ENCODE results near the gene TET3. TPM values are rescaled to one million over a fixed set of nuclear protein-coding genes. Genes with fewer than 3 reads are reported as not detected.

Gene TET3
- total and polyA plus RNA-seq, 2 of the 8 experiments (the other 6 are each of a cell fraction or from before 2014, with no cell fraction given) = 4.5 to 21.1 TPM

GRCh38 chr2:74009577-74009976 is 24.9 kb downstream of the TET3 start:
- no peak for DNase-seq (ENCODE audit: low read depth in 1 of 2, low spot score in 2 of 2)
- Histone ChIP-seq H4K8ac (ENCODE audit: extremely low read depth, insufficient read depth, low read length) (peak overlapping the region; percentile 38; the same call in 1 of the 2 replicates), H2BK20ac (ENCODE audit: low read length) (no peak overlapping the region), H3K9me3 (ENCODE audit: insufficient read depth in 2 of 2, low read depth in 1 of 2, low read length in 1 of 2) (no peaks in the 10 kb centered on the region), H3K56ac (replicated peaks; ENCODE audit: insufficient read length, low read depth, low read length) (no peak overlapping the region), H2AK5ac (ENCODE audit: low read depth, low read length) (no peak overlapping the region), H3K4me1 (replicated peaks in 1 of 4; ENCODE audit: control insufficient read depth in 3 of 4, insufficient read depth in 4 of 4, low read length in 3 of 4) (peaks cover 2 to 29% (median 13%) of the 10 kb centered on the region in 4 experiments), H3K4me2 (ENCODE audit: insufficient read depth in 1 of 2, low read depth in 2 of 2, low read length in 2 of 2) (0 out of 4 replicates have a peak overlapping the region, but pooled peaks of 1 of the 2 experiments have one; percentile 14), H2BK120ac (replicated peaks; ENCODE audit: low read depth, low read length) (no peak overlapping the region), H2BK12ac (ENCODE audit: low read depth, low read length) (no peak overlapping the region), H2BK15ac (ENCODE audit: low read length) (no peak overlapping the region), H3K27me3 (replicated peaks in 1 of 4; ENCODE audit: control insufficient read depth in 3 of 4, extremely low read depth in 1 of 4, insufficient read depth in 3 of 4, low read length in 3 of 4) (no peaks in the 10 kb centered on the region), H3K23me2 (ENCODE audit: low read depth, low read length) (no peaks in the 10 kb centered on the region), H3K9ac (replicated peaks in 1 of 4; ENCODE audit: extremely low read depth in 1 of 4, low read depth in 3 of 4, low read length in 3 of 4) (no peak overlapping the region), H3K4me3 (ENCODE audit: extremely low read depth in 1 of 4, insufficient read depth in 2 of 4, low read depth in 3 of 4, low read length in 4 of 4) (peak overlapping the region in 1 of 4 experiments; percentile 9; a peak in 1 of 8 replicates), H4K20me1 (replicated peaks in 1 of 2; ENCODE audit: control insufficient read depth in 1 of 2, insufficient read depth in 2 of 2, low read length in 2 of 2) (peaks cover 5 to 14% of the 10 kb centered on the region in 2 experiments), H3K14ac (ENCODE audit: insufficient read length) (no peak overlapping the region), H3K18ac (ENCODE audit: extremely low read depth, low read length) (no peak overlapping the region), H2AFZ (ENCODE audit: low read length) (no peak overlapping the region), H2BK5ac (ENCODE audit: low read depth, low read length) (no peak overlapping the region), H4K5ac (ENCODE audit: insufficient read length, low read depth, low read length) (no peak overlapping the region), H3K23ac (ENCODE audit: insufficient read length) (no peak overlapping the region), H4K91ac (replicated peaks; ENCODE audit: insufficient read length, low read length) (no peak overlapping the region), H3K27ac (ENCODE audit: low read depth, low read length) (no peak overlapping the region), H3K4ac (replicated peaks; ENCODE audit: insufficient read length, low read depth, low read length) (no peak overlapping the region), H3K36me3 (ENCODE audit: control insufficient read depth in 2 of 4, insufficient read depth in 4 of 4, low read length in 3 of 4) (peaks cover 0 to 4% (median 0%) of the 10 kb centered on the region in 4 experiments; a peak in 1 of 8 replicates), H3K79me2 (ENCODE audit: control insufficient read depth in 1 of 2, insufficient read depth in 2 of 2, low read length in 2 of 2) (peaks cover 0 to 79% of the 10 kb centered on the region in 2 experiments; a peak in 2 of 4 replicates), H3K79me1 (ENCODE audit: low read depth, low read length) (peaks cover 30% of the 10 kb centered on the region)
- TF ChIP-seq HDAC2 (IDR thresholded peaks at IDR 0.05; ENCODE audit: borderline replicate concordance in 1 of 2, low read depth in 2 of 2, low read length in 2 of 2) = no peak
- no peak for TF ChIP-seq ATF2 (IDR thresholded peaks at IDR 0.05; ENCODE audit: low read length)
- no peak for TF ChIP-seq RBBP5 (IDR thresholded peaks at IDR 0.05; ENCODE audit: borderline replicate concordance, low read depth, low read length)
- TF ChIP-seq KDM1A (IDR thresholded peaks at IDR 0.05; ENCODE audit: borderline replicate concordance, low read length) = no peak
- ChIA-PET CTCF (ENCODE audit: partially characterized antibody) (interaction anchor here (0.6 kb wide), 1 partner anchor 184 kb away, joined by 3 read pairs; no protein-coding TSS in a partner anchor), POLR2A (ENCODE audit: partially characterized antibody) (interaction anchor here (1.0 to 11.4 kb wide), 6 partner anchors 9 to 189 kb away, joined by 3 to 94 read pairs (median 3); partner anchors contain the start of genes MTHFD2 and TET3)
- FAIRE-seq = no peak

Data from H1 (cell line).